Activated CD4-positive, alpha-beta T cell treated with anti-CD3 and anti-CD28 coated beads for 48 hours (primary cell): ENCODE results near the gene ADNP2.
A peak's percentile ranks its signal among the peaks of the same experiment; 100 is the strongest.

Source experiments
- DNase-seq: peaks from one replicate; pipeline ENCODE4 v3.0.0-alpha.2; 2020

The ADNP2 gene

GRCh38 chr18:80173060-80173459, 64.0 kb downstream of the ADNP2 start:
- no peak for DNase-seq

GRCh38 chr18:80175451-80176204, 66.6 kb downstream of the ADNP2 start:
- peak; percentile 29 for DNase-seq

GRCh38 chr18:80176334-80177073, 67.4 kb downstream of the ADNP2 start:
- no peak for DNase-seq

- no peak for DNase-seq
Measured at GRCh38 chr18:80177128-80177527, 68.1 kb downstream of the ADNP2 start.

- DNase-seq = no peak
Measured at GRCh38 chr18:80178935-80179818, 70.1 kb downstream of the ADNP2 start.

GRCh38 chr18:80179857-80180558, 70.9 kb downstream of the ADNP2 start:
- DNase-seq = no peak

GRCh38 chr18:80180778-80181564, 71.9 kb downstream of the ADNP2 start:
- DNase-seq = no peak

- no peak for DNase-seq
Measured at GRCh38 chr18:80181642-80182461, 72.8 kb downstream of the ADNP2 start.

- no peak for DNase-seq
Measured at GRCh38 chr18:80182855-80183254, 73.8 kb downstream of the ADNP2 start.

GRCh38 chr18:80183273-80184050, 74.4 kb downstream of the ADNP2 start:
- no peak for DNase-seq

- DNase-seq = no peak
Measured at GRCh38 chr18:80184243-80184772, 75.2 kb downstream of the ADNP2 start.

GRCh38 chr18:80185545-80185944, 76.5 kb downstream of the ADNP2 start:
- no peak for DNase-seq

- DNase-seq = no peak
Measured at GRCh38 chr18:80187956-80188642, 79.0 kb downstream of the ADNP2 start.

- no peak for DNase-seq
Measured at GRCh38 chr18:80188643-80189530, 79.8 kb downstream of the ADNP2 start.

- no peak for DNase-seq
Measured at GRCh38 chr18:80189531-80189865, 80.4 kb downstream of the ADNP2 start.
